Endothelial cell of umbilical vein (primary cell): ENCODE data around the gene GALNT13.

Experiments used
- CTCF ChIP-seq, 2 donors: IDR thresholded peaks; 1 replicate in 1 of 2; 2 replicates in 1 of 2; pipeline ENCODE4 v1.5.1; 2011; ENCODE audit warnings: low read length in 2 of 2, mild to moderate bottlenecking in 2 of 2, moderate library complexity in 2 of 2, control low read depth in 1 of 2, inconsistent platforms in 1 of 2, low read depth in 1 of 2; ENCODE audit not compliant: insufficient read depth in 1 of 2; ENCODE audit errors: extremely low read depth in 1 of 2
- EZH2 ChIP-seq: IDR thresholded peaks from 2 replicates; pipeline ENCODE4 v1.6.1; 2012; ENCODE audit warnings: borderline replicate concordance, low read depth, mild to moderate bottlenecking, moderate library complexity, low read length, inconsistent platforms; ENCODE audit not compliant: severe bottlenecking
- GATA2 ChIP-seq: IDR thresholded peaks from 2 replicates; pipeline ENCODE4 v1.7.0; 2011; ENCODE audit warnings: low read depth, mild to moderate bottlenecking, moderate library complexity, mixed read lengths, low read length; ENCODE audit not compliant: insufficient read length, insufficient read depth
- JUN ChIP-seq: IDR thresholded peaks from 2 replicates; pipeline ENCODE4 v1.6.1; 2011; ENCODE audit warnings: borderline replicate concordance, low read depth; ENCODE audit not compliant: insufficient read length, insufficient read depth
- MAX ChIP-seq: IDR thresholded peaks from 2 replicates; pipeline ENCODE4 v1.6.1; 2011; ENCODE audit not compliant: insufficient read depth, insufficient read length
- MYC ChIP-seq: IDR thresholded peaks from one replicate; pipeline ENCODE4 v1.6.1; 2011; ENCODE audit warnings: mild to moderate bottlenecking, low read depth, low read length
- POLR2A ChIP-seq: IDR thresholded peaks from 2 replicates; pipeline ENCODE4 v1.6.1; 2012; ENCODE audit warnings: low read depth, mild to moderate bottlenecking, control low read depth, low read length
- POLR2AphosphoS5 ChIP-seq: IDR thresholded peaks from 2 replicates; pipeline ENCODE4 v1.6.1; 2012; ENCODE audit warnings: low read depth, mild to moderate bottlenecking, control low read depth, low read length, moderate library complexity; ENCODE audit not compliant: insufficient read depth

GRCh38 chr2:154459286-154459685 lies 587.6 kb downstream of the GALNT13 start:
- TF ChIP-seq POLR2AphosphoS5 (no peak), MAX (no peak), MYC (no peak), POLR2A (no peak), CTCF (IDR thresholded peaks at IDR 0.05; ENCODE audit: extremely low read depth in 1 of 2, insufficient read depth in 1 of 2, low read depth in 1 of 2, low read length in 2 of 2) (no peak), EZH2 (no peak), JUN (no peak), GATA2 (no peak)
